K562 (cell line): ENCODE measurements around the gene ADRM1. TPM values are rescaled to one million over a fixed set of nuclear protein-coding genes. Genes with fewer than 3 reads are reported as not detected.

ENCODE experiments used
- ATAC-seq: fragments of 200-7000 bp; cut with Tn5 transposase; 3 replicates; pipeline ENCODE4 v1.9.1; 2020; ENCODE audit warnings: moderate library complexity
- BruUV-seq: library from RNA; stranded (reverse); fragments of 400-500 nt; replicated peaks from 2 replicates; lab custom pipeline; 2021; lab: Mats Ljungman, UMichigan
- CTCF ChIA-PET: fragments of 300-600 bp; formaldehyde crosslinking; extraction: SDS; loops from one replicate; lab custom pipeline; 2021; ENCODE audit warnings: low intra/inter-chr PET ratio; lab: Yijun Ruan, JAX
- POLR2A ChIA-PET: fragments of 300-600, 350-650 bp; sonication (Branson Sonifier 250); formaldehyde crosslinking; extraction: SDS; loops from one replicate; lab custom pipeline; 2021; ENCODE audit warnings: antibody characterized with exemption, inconsistent platforms; lab: Yijun Ruan, JAX
- DNase-seq, 4 experiments: peaks; one replicate each; pipeline versions ENCODE4 v3.0.0 to v3.0.0-alpha.2; 2011 to 2018; ENCODE audit warnings: low spot score in 3 of 4, mixed read lengths in 3 of 4; ENCODE audit errors: extremely low read depth in 1 of 4
- FAIRE-seq: peaks from 2 replicates; lab custom pipeline; 2011; peaks lifted over from hg19 to GRCh38; lab: Jason Lieb, UNC
- H2AFZ ChIP-seq: 2 replicates; pipeline ENCODE4 v1.6.0; 2011; ENCODE audit warnings: low read depth, low read length, control low read depth, inconsistent platforms
- H3K27ac ChIP-seq: fragments of 200-600 bp; 3 replicates; pipeline ENCODE4 v1.8.0; 2011; ENCODE audit warnings: low read depth, mild to moderate bottlenecking, control low read depth, inconsistent platforms, low read length, moderate library complexity, mixed read lengths; ENCODE audit errors: extremely low read depth
- H3K27me3 ChIP-seq, 2 experiments: fragments of 300-600 bp in 1 of 2; 2 replicates in 1 of 2; 3 replicates in 1 of 2; pipeline versions ENCODE4 v1.6.0 to v1.8.0; 2011; ENCODE audit warnings: inconsistent platforms in 2 of 2, low read length in 2 of 2, mild to moderate bottlenecking in 1 of 2, mixed read lengths in 1 of 2, moderate library complexity in 1 of 2; ENCODE audit not compliant: control insufficient read depth in 2 of 2, insufficient read depth in 2 of 2
- H3K36me3 ChIP-seq: fragments of 300-600 bp; 3 replicates; pipeline ENCODE4 v1.8.0; 2011; ENCODE audit warnings: mild to moderate bottlenecking, low read length, inconsistent platforms; ENCODE audit not compliant: control insufficient read depth, insufficient read depth
- H3K4me1 ChIP-seq, 2 experiments: fragments of 200-600 bp in 1 of 2; replicated peaks in 1 of 2; 2 replicates in 1 of 2; 3 replicates in 1 of 2; pipeline versions ENCODE4 v1.5.1 to v1.8.0; 2011; ENCODE audit warnings: inconsistent platforms in 2 of 2, low read length in 2 of 2, mild to moderate bottlenecking in 1 of 2, mixed read lengths in 1 of 2, moderate library complexity in 1 of 2; ENCODE audit not compliant: control insufficient read depth in 2 of 2, insufficient read depth in 2 of 2
- H3K4me2 ChIP-seq: 2 replicates; pipeline ENCODE4 v1.6.1; 2011; ENCODE audit warnings: low read length, control low read depth, inconsistent platforms, mixed read lengths; ENCODE audit not compliant: insufficient read depth
- H3K4me3 ChIP-seq: fragments of 200-600 bp; sonication (generic), shearing (Covaris generic); 2 replicates; pipeline ENCODE4 v1.5.1; 2016; ENCODE audit warnings: control low read depth, inconsistent platforms
- H3K79me2 ChIP-seq: fragments of 200-600 bp; 3 replicates; pipeline ENCODE4 v1.8.0; 2011; ENCODE audit warnings: low read length, inconsistent platforms; ENCODE audit not compliant: control insufficient read depth, insufficient read depth
- H3K9ac ChIP-seq, 2 experiments: 2 replicates each; pipeline versions ENCODE4 v1.6.0 to v1.6.1; 2011; ENCODE audit warnings: low read depth in 2 of 2, low read length in 2 of 2, control low read depth in 1 of 2, inconsistent platforms in 1 of 2, mild to moderate bottlenecking in 1 of 2, mixed read lengths in 1 of 2; ENCODE audit not compliant: insufficient read depth in 1 of 2
- H3K9me1 ChIP-seq: one replicate; pipeline ENCODE4 v1.6.0; 2011; ENCODE audit warnings: inconsistent platforms, mild to moderate bottlenecking, low read length, moderate library complexity; ENCODE audit not compliant: control insufficient read depth, insufficient read depth
- H3K9me3 ChIP-seq: replicated peaks from 2 replicates; pipeline ENCODE4 v1.5.1; 2011; ENCODE audit warnings: low read depth, low read length, inconsistent platforms; ENCODE audit not compliant: control insufficient read depth, insufficient read depth
- H4K20me1 ChIP-seq: replicated peaks from 2 replicates; pipeline ENCODE4 v1.6.1; 2011; ENCODE audit warnings: low read length, inconsistent platforms, mixed read lengths; ENCODE audit not compliant: control insufficient read depth, insufficient read depth
- CBX5 ChIP-seq: IDR thresholded peaks from 2 replicates; pipeline ENCODE4 v1.6.1; 2014; ENCODE audit warnings: low read depth, borderline replicate concordance
- DIDO1 ChIP-seq: fragments of 450-650 bp; IDR thresholded peaks from 2 replicates; pipeline ENCODE4 v1.6.1; 2016; ENCODE audit warnings: low read depth, missing biosample characterization, missing genetic modification characterization
- EHMT2 ChIP-seq: fragments of 450-650 bp; IDR thresholded peaks from 2 replicates; pipeline ENCODE4 v1.6.1; 2018; ENCODE audit warnings: antibody characterized with exemption
- FOXK1 ChIP-seq: sonication (generic); formaldehyde crosslinking; IDR thresholded peaks from 2 replicates; pipeline ENCODE4 v1.8.0; 2022; ENCODE audit warnings: missing genetic modification reagents, mild to moderate bottlenecking, borderline replicate concordance
- TAL1 ChIP-seq: fragments of 450-650 bp; IDR thresholded peaks from 2 replicates; pipeline ENCODE4 v1.6.1; 2016; ENCODE audit warnings: mild to moderate bottlenecking
- ZNF121 ChIP-seq: sonication (generic); formaldehyde crosslinking; conservative IDR thresholded peaks from 2 replicates; pipeline ENCODE4 v1.8.0; 2022; ENCODE audit warnings: missing genetic modification reagents
- WGBS: fragments of 100-300 bp; shearing (Covaris generic); methylation state at CpG from one replicate; pipeline ENCODE4 v1.1.6; 2016; ENCODE audit warnings: low coverage, mixed read lengths; ENCODE audit not compliant: insufficient coverage; ENCODE audit errors: missing lambda C conversion rate; 5-methylcytosine and 5-hydroxymethylcytosine counted together
- in situ Hi-C: fragments of 300-500 bp; cut with MboI; formaldehyde crosslinking; loops from 4 replicates; pipeline ENCODE4 v1.15.0; 2018; ENCODE audit warnings: inconsistent platforms, mixed read lengths
- intact Hi-C: fragments of 100-400 bp; cut with micrococcal nuclease; formaldehyde crosslinking; loops from 2 replicates; pipeline ENCODE4 v1.14.2; 2022
- polyA plus RNA-seq, 8 experiments: library from polyadenylated mRNA; depleted of rRNA in 4 of 8; stranded (reverse) in 5 of 8; unstranded in 3 of 8; fragments of >200 nt; fragmentation: Nextera tagmentation in 2 of 8; fragmentation: Illumina TruSeq in 1 of 8; extraction: Ambion mirVana in 2 of 8; extraction: Trizol in 1 of 8; gene quantifications; 2 replicates each; pipeline versions ENCODE4 v1.2.1 to v1.2.3, GENCODE V29; 2011 to 2014; ENCODE audit warnings: inconsistent platforms in 1 of 8, missing spikeins in 1 of 8
- total RNA-seq, 7 experiments: library from RNA; depleted of rRNA in 6 of 7; stranded (reverse); fragments of >200 nt in 6 of 7; fragmentation: Illumina TruSeq in 2 of 7; extraction: Trizol in 2 of 7; gene quantifications; 2 replicates each; pipeline versions ENCODE4 v1.2.1 to v1.2.3, GENCODE V29; 2011 to 2021; ENCODE audit warnings: low replicate concordance in 1 of 7

ADRM1 gene
- total and polyA plus RNA-seq, 9 of the 15 experiments (the other 6 are each of a cell fraction or from before 2014, with no cell fraction given), result 5.0 to 223 (median 67.4) TPM

- Histone ChIP-seq H3K4me1 (peaks cover 0 to 48% of the 10 kb centered on the region in 2 experiments; a peak in 2 of 5 replicates), H3K4me3 (no peak overlapping the region), H3K79me2 (peaks cover 6% of the 10 kb centered on the region; the same call in 2 of the 3 replicates), H4K20me1 (no peaks in the 10 kb centered on the region), H3K9ac (no peak overlapping the region), H3K9me3 (no peaks in the 10 kb centered on the region), H2AFZ (no peak overlapping the region), H3K9me1 (peaks cover 2% of the 10 kb centered on the region), H3K27ac (no peak overlapping the region), H3K27me3 (no peaks in the 10 kb centered on the region), H3K4me2 (no peak overlapping the region), H3K36me3 (peaks cover 76% of the 10 kb centered on the region; the same call in 2 of the 3 replicates)
- no peak for FAIRE-seq
- WGBS, result 84% methylated on average over 14 of the region's 16 CpGs
- ATAC-seq, result no peak
- intact Hi-C loops, result no loop called here
- ChIA-PET POLR2A (interaction anchor here (0.7 to 1.3 kb wide), 4 partner anchors 9 to 26 kb away, joined by 3 to 5 read pairs (median 4); no protein-coding TSS in a partner anchor), CTCF (no interaction called here)
- BruUV-seq, result no TSS peak
- TF ChIP-seq CBX5 (no peak), DIDO1 (no peak), EHMT2 (no peak), ZNF121 (CRISPR knock-in tag) (peak; percentile 60), TAL1 (no peak), FOXK1 (CRISPR knock-in tag) (no peak)
- no peak for DNase-seq
- in situ Hi-C loops, result no loop called here
Observed at GRCh38 chr20:62350098-62350628, 47.4 kb downstream of the ADRM1 start.
